ENCODE measurements around the gene ABCC6.
"Not testable (repeated sequence)": the region's sequence is repeated elsewhere in the genome, so short reads cannot be mapped to it uniquely, and the experiment has no call there.

Gene ABCC6

DNA sequence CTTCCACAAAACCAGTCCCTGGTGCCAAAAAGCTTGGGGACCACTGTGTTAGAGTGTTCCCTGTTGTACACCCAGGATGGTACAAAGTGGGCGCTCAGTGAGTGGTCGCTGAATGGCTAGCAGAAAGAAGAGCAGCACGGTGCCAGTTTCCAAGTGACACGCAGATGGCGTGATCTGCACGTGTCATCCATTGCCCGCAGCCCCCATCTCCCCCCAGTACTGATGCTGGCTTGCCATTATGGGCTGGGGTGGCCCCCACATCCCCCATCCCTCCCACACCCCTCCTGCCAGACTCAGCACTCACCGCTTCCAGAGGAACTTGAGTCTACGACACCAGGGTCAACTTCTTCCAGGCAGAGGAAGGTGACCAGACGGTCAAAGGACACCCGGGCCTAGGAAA, 36.5 kb downstream of the ABCC6 start:
- DNase-seq, result no peak

DNA sequence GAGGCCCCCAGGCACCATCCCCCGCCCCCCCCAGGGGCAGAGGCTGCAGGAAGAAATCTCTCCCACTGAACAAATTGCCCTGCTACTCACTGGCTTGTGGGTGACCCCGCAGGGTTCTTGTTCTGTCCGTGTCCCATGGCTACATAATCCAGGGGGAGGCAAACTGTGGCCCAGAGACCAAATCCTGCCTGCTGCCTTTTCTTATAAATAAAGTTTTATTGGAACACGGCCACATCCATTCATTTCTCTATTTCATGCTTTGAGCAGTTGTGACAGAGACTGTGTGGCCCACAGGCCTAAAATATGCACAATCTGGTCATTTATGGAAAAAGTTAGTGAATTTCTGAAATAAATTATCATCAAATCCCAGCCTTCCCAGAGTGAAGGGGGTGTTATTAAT, 38.2 kb downstream of the ABCC6 start:
- WGBS (ENCODE audit: extremely low coverage, insufficient coverage, low lambda C conversion rate), result no CpG with 5 or more reads among the region's 4 CpGs
- Histone ChIP-seq H4K8ac (ENCODE audit: low read depth, low read length) (no peak overlapping the region), H3K79me2 (ENCODE audit: control insufficient read depth, insufficient read depth, low read length) (no peaks in the 10 kb centered on the region), H3K56ac (ENCODE audit: low read length) (no peak overlapping the region), H3K27ac (ENCODE audit: low read depth, low read length) (no peak overlapping the region), H3K18ac (ENCODE audit: low read length) (no peak overlapping the region), H3K23ac (ENCODE audit: low read length) (no peak overlapping the region), H3K79me1 (ENCODE audit: low read length) (no peaks in the 10 kb centered on the region), H2BK15ac (replicated peaks; ENCODE audit: low read depth) (no peak overlapping the region), H3K4ac (ENCODE audit: low read depth, low read length) (no peak overlapping the region), H3K9ac (ENCODE audit: low read length) (no peak overlapping the region), H3K4me1 (ENCODE audit: control insufficient read depth, low read depth, low read length) (no peaks in the 10 kb centered on the region), H2BK5ac (ENCODE audit: low read length) (no peak overlapping the region), H2BK120ac (ENCODE audit: low read depth, low read length) (no peak overlapping the region), H3K4me2 (ENCODE audit: low read length) (no peak overlapping the region), H2AK5ac (ENCODE audit: low read length) (no peak overlapping the region), H3K4me3 (ENCODE audit: low read length) (no peak overlapping the region), H3K27me3 (ENCODE audit: insufficient read depth, low read length, poor library complexity) (no peaks in the 10 kb centered on the region), H3K36me3 (ENCODE audit: control insufficient read depth, insufficient read depth, low read length) (no peaks in the 10 kb centered on the region), H4K5ac (ENCODE audit: low read length) (no peak overlapping the region)
- no peak for DNase-seq

More for the DNA sequence above, 36.5 kb downstream of the ABCC6 start:
- Histone ChIP-seq H3K4me2 (ENCODE audit: low read length) (no peak overlapping the region), H3K4me3 (ENCODE audit: low read length) (no peak overlapping the region), H3K79me1 (ENCODE audit: low read length) (no peaks in the 10 kb centered on the region), H2BK15ac (replicated peaks; ENCODE audit: low read depth) (no peak overlapping the region), H3K23ac (ENCODE audit: low read length) (no peak overlapping the region), H3K9ac (ENCODE audit: low read length) (no peak overlapping the region), H3K4me1 (ENCODE audit: control insufficient read depth, low read depth, low read length) (no peaks in the 10 kb centered on the region), H3K36me3 (ENCODE audit: control insufficient read depth, insufficient read depth, low read length) (no peaks in the 10 kb centered on the region), H3K27ac (ENCODE audit: low read depth, low read length) (no peak overlapping the region), H2BK5ac (ENCODE audit: low read length) (no peak overlapping the region), H3K27me3 (ENCODE audit: insufficient read depth, low read length, poor library complexity) (no peaks in the 10 kb centered on the region), H2BK120ac (ENCODE audit: low read depth, low read length) (no peak overlapping the region), H3K79me2 (ENCODE audit: control insufficient read depth, insufficient read depth, low read length) (no peaks in the 10 kb centered on the region), H3K56ac (ENCODE audit: low read length) (no peak overlapping the region), H3K18ac (ENCODE audit: low read length) (no peak overlapping the region), H2AK5ac (ENCODE audit: low read length) (no peak overlapping the region), H3K4ac (ENCODE audit: low read depth, low read length) (no peak overlapping the region), H4K8ac (ENCODE audit: low read depth, low read length) (no peak overlapping the region), H4K5ac (ENCODE audit: low read length) (no peak overlapping the region)
- no CpG with 5 or more reads among the region's 11 CpGs for WGBS (ENCODE audit: extremely low coverage, insufficient coverage, low lambda C conversion rate)

DNA sequence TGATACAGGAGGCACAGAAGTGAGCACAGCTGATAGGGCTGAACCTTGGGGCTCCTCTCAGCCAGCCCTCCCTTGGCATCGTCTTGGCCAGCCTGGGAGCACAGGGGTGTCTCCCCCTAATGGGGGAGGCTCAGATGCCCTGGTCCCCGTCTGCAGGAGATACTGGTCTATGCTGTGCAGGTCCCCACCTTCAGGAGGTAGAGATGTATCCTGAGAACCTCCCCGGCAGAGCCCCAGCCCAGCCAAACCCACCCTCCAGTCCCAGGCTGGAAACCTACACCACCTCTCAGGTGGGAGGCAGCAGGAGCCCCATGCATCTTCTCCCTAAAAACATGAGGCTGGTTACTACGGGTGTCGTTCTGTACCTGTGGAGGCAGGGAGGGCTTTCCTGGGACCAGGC, 38.7 kb downstream of the ABCC6 start:
- H2BK120ac ChIP-seq (ENCODE audit: low read depth, low read length), result no peak overlapping the region
- H3K27me3 ChIP-seq (ENCODE audit: insufficient read depth, low read length, poor library complexity), result no peaks in the 10 kb centered on the region
- H3K79me2 ChIP-seq (ENCODE audit: control insufficient read depth, insufficient read depth, low read length), result no peaks in the 10 kb centered on the region
- no peak overlapping the region for H4K5ac ChIP-seq (ENCODE audit: low read length)
- H3K23ac ChIP-seq (ENCODE audit: low read length), result no peak overlapping the region
- H2BK5ac ChIP-seq (ENCODE audit: low read length), result no peak overlapping the region
- no CpG with 5 or more reads among the region's 5 CpGs for WGBS (ENCODE audit: extremely low coverage, insufficient coverage, low lambda C conversion rate)
- no peak overlapping the region for H3K4me2 ChIP-seq (ENCODE audit: low read length)
- no peaks in the 10 kb centered on the region for H3K4me1 ChIP-seq (ENCODE audit: control insufficient read depth, low read depth, low read length)
- H3K36me3 ChIP-seq (ENCODE audit: control insufficient read depth, insufficient read depth, low read length), result no peaks in the 10 kb centered on the region
- no peak overlapping the region for H2BK15ac ChIP-seq (replicated peaks; ENCODE audit: low read depth)
- H3K9ac ChIP-seq (ENCODE audit: low read length), result no peak overlapping the region
- H3K4ac ChIP-seq (ENCODE audit: low read depth, low read length), result no peak overlapping the region
- no peak overlapping the region for H3K4me3 ChIP-seq (ENCODE audit: low read length)
- H2AK5ac ChIP-seq (ENCODE audit: low read length), result no peak overlapping the region
- no peak overlapping the region for H3K56ac ChIP-seq (ENCODE audit: low read length)
- H3K27ac ChIP-seq (ENCODE audit: low read depth, low read length), result no peak overlapping the region
- no peak for DNase-seq
- H4K8ac ChIP-seq (ENCODE audit: low read depth, low read length), result no peak overlapping the region
- no peaks in the 10 kb centered on the region for H3K79me1 ChIP-seq (ENCODE audit: low read length)
- no peak overlapping the region for H3K18ac ChIP-seq (ENCODE audit: low read length)

DNA sequence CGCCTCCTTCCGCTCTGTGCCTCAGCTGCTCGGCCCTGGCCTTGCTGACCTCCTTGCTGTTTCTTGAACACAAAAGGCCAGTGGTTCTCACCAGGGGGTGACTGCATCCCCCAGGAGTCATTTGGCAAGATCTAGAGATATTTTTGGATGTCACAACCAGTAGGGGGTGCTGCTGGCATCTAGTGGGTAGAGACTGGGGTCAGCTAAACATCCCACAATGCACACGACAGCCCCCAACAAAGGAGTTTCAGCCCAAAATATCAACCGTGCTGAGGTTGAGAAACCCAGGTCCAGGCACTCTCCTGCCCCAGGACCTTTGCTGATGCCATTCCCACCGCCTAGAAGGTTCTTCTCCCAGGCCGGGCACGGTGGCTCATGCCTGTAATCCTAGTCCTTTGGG, 39.7 kb downstream of the ABCC6 start:
- no peak overlapping the region for H2AK5ac ChIP-seq (ENCODE audit: low read length)
- no peak overlapping the region for H3K23ac ChIP-seq (ENCODE audit: low read length)
- H3K18ac ChIP-seq (ENCODE audit: low read length), result no peak overlapping the region
- no peaks in the 10 kb centered on the region for H3K79me2 ChIP-seq (ENCODE audit: control insufficient read depth, insufficient read depth, low read length)
- no peak overlapping the region for H4K5ac ChIP-seq (ENCODE audit: low read length)
- no peak overlapping the region for H3K4ac ChIP-seq (ENCODE audit: low read depth, low read length)
- no peak overlapping the region for H4K8ac ChIP-seq (ENCODE audit: low read depth, low read length)
- no peak overlapping the region for H3K27ac ChIP-seq (ENCODE audit: low read depth, low read length)
- H3K56ac ChIP-seq (ENCODE audit: low read length), result no peak overlapping the region
- H3K9ac ChIP-seq (ENCODE audit: low read length), result no peak overlapping the region
- no peaks in the 10 kb centered on the region for H3K79me1 ChIP-seq (ENCODE audit: low read length)
- H3K36me3 ChIP-seq (ENCODE audit: control insufficient read depth, insufficient read depth, low read length), result no peaks in the 10 kb centered on the region
- no peaks in the 10 kb centered on the region for H3K27me3 ChIP-seq (ENCODE audit: insufficient read depth, low read length, poor library complexity)
- H3K4me3 ChIP-seq (ENCODE audit: low read length), result no peak overlapping the region
- no peak overlapping the region for H3K4me2 ChIP-seq (ENCODE audit: low read length)
- H2BK120ac ChIP-seq (ENCODE audit: low read depth, low read length), result no peak overlapping the region
- no peaks in the 10 kb centered on the region for H3K4me1 ChIP-seq (ENCODE audit: control insufficient read depth, low read depth, low read length)
- peak; percentile 61 for DNase-seq
- H2BK15ac ChIP-seq (replicated peaks; ENCODE audit: low read depth), result no peak overlapping the region
- WGBS (ENCODE audit: extremely low coverage, insufficient coverage, low lambda C conversion rate), result no CpG with 5 or more reads among the region's 8 CpGs
- no peak overlapping the region for H2BK5ac ChIP-seq (ENCODE audit: low read length)

DNA sequence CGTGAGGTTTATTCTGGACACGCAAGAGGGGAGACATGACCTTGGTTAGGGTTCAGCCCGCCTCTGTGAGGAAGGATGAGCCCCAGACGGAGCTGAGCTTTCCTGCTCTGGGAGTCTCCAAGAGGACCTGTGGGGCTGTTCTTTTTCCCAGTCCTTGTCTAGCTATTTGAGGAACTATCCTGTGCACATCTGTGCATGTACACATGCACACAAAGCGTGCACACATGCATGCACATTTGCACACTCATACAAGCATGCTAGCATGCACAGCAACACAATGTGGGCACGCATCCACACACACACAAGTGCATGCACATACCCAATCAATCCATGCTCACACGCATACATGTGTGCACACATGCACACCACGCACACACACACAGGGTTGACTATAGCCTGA, 40.4 kb downstream of the ABCC6 start:
- H2BK5ac ChIP-seq (ENCODE audit: low read length), result no peak overlapping the region
- no peak overlapping the region for H3K4me2 ChIP-seq (ENCODE audit: low read length)
- no peak overlapping the region for H2BK15ac ChIP-seq (replicated peaks; ENCODE audit: low read depth)
- H3K9ac ChIP-seq (ENCODE audit: low read length), result no peak overlapping the region
- no peaks in the 10 kb centered on the region for H3K4me1 ChIP-seq (ENCODE audit: control insufficient read depth, low read depth, low read length)
- H4K5ac ChIP-seq (ENCODE audit: low read length), result no peak overlapping the region
- no peaks in the 10 kb centered on the region for H3K79me2 ChIP-seq (ENCODE audit: control insufficient read depth, insufficient read depth, low read length)
- no peak for DNase-seq
- no peaks in the 10 kb centered on the region for H3K79me1 ChIP-seq (ENCODE audit: low read length)
- no peak overlapping the region for H3K18ac ChIP-seq (ENCODE audit: low read length)
- no peaks in the 10 kb centered on the region for H3K36me3 ChIP-seq (ENCODE audit: control insufficient read depth, insufficient read depth, low read length)
- no peak overlapping the region for H3K56ac ChIP-seq (ENCODE audit: low read length)
- no CpG with 5 or more reads among the region's 8 CpGs for WGBS (ENCODE audit: extremely low coverage, insufficient coverage, low lambda C conversion rate)
- H3K4me3 ChIP-seq (ENCODE audit: low read length), result no peak overlapping the region
- no peaks in the 10 kb centered on the region for H3K27me3 ChIP-seq (ENCODE audit: insufficient read depth, low read length, poor library complexity)
- no peak overlapping the region for H3K4ac ChIP-seq (ENCODE audit: low read depth, low read length)
- H4K8ac ChIP-seq (ENCODE audit: low read depth, low read length), result no peak overlapping the region
- no peak overlapping the region for H2AK5ac ChIP-seq (ENCODE audit: low read length)
- no peak overlapping the region for H3K23ac ChIP-seq (ENCODE audit: low read length)
- H3K27ac ChIP-seq (ENCODE audit: low read depth, low read length), result no peak overlapping the region
- H2BK120ac ChIP-seq (ENCODE audit: low read depth, low read length), result no peak overlapping the region

DNA sequence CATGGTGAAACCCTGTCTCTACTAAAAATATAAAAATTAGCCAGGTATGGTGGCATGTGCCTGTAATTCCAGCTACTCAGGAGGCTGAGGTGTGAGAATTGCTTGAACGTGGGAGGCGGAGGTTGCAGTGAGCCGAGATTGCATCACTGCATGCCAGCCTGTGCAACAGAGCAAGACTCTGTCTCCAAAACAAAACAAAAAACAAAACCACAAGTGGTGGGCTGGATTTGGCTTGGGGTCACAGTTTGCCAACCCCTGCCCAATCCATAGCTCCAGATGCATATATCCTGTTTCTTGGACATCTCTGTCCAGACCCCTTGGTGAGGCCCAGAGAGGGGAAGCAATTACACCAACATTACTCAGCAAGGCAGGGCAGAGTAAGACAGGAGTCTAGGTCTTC, 41.5 kb downstream of the ABCC6 start:
- not testable (repeated sequence) for H2BK120ac ChIP-seq (ENCODE audit: low read depth, low read length); H2AK5ac ChIP-seq (ENCODE audit: low read length); H3K27ac ChIP-seq (ENCODE audit: low read depth, low read length); H3K27me3 ChIP-seq (ENCODE audit: insufficient read depth, low read length, poor library complexity); H2BK5ac ChIP-seq (ENCODE audit: low read length); H2BK15ac ChIP-seq (replicated peaks; ENCODE audit: low read depth); H3K36me3 ChIP-seq (ENCODE audit: control insufficient read depth, insufficient read depth, low read length); H3K79me2 ChIP-seq (ENCODE audit: control insufficient read depth, insufficient read depth, low read length); H4K8ac ChIP-seq (ENCODE audit: low read depth, low read length); H4K5ac ChIP-seq (ENCODE audit: low read length); DNase-seq; H3K4me3 ChIP-seq (ENCODE audit: low read length); H3K4ac ChIP-seq (ENCODE audit: low read depth, low read length); H3K9ac ChIP-seq (ENCODE audit: low read length); H3K23ac ChIP-seq (ENCODE audit: low read length); H3K18ac ChIP-seq (ENCODE audit: low read length); H3K4me2 ChIP-seq (ENCODE audit: low read length); H3K4me1 ChIP-seq (ENCODE audit: control insufficient read depth, low read depth, low read length); H3K56ac ChIP-seq (ENCODE audit: low read length); H3K79me1 ChIP-seq (ENCODE audit: low read length)
- no CpG with 5 or more reads among the region's 3 CpGs for WGBS (ENCODE audit: extremely low coverage, insufficient coverage, low lambda C conversion rate)
